C4-2B (cell line): ENCODE data around the gene PRR14.

Source experiments
- H3K27ac ChIP-seq: fragments of 450-650 bp; 2 replicates; pipeline ENCODE4 v1.5.1; 2017
- ZFX ChIP-seq: fragments of 450-650 bp; IDR thresholded peaks from 2 replicates; pipeline ENCODE4 v1.6.1; 2017
- TF ChIP-seq, protein P1 (sequence below): fragments of 450-650 bp; conservative IDR thresholded peaks from 2 replicates; pipeline ENCODE4 v1.5.1; 2017; ENCODE audit warnings: mild to moderate bottlenecking

The PRR14 gene

DNA sequence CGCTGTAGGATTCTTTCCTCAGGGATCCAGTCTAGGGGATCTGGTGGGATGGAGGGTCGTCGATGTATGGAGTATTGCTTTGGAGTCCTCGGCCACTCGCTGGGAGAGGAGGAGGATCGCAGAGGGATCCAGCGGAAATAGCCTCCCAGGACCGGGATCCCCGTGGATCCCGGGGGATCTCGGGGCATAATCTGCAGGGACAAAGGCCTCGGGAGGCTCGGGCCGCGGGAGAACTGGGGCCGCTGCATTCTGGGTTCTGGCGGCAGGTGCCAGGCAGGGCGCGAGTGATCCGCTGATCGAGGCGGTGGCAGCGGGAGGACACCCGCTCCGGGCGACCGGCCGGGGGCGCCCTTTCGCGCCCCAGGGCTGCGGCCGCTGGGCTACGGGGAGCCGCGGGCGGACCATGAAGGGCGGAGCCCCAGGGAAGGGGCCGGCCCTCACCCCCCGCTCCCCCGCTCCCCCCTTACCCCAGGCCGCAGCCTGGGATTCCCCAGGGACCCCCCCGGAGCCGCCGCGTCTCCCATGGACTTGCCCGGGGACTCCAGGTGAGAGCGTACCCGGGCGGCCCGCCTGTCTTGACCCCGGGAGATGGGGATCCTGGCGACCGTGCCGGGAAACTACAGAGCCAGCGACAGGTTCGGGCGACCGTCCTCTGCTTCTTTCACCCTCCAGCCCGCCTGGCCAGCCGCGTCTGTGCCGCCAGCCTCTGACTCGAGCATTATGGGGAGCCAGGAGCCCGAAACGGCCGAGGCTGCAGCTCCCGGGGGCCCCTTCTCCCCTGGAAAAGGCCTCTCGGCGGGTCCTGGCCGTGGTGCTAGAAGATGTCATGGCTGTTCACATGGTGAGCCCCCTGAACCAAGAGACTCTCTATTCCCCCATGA is 604 bp downstream of the PRR14 start:
- TF ChIP-seq, protein P1, sequence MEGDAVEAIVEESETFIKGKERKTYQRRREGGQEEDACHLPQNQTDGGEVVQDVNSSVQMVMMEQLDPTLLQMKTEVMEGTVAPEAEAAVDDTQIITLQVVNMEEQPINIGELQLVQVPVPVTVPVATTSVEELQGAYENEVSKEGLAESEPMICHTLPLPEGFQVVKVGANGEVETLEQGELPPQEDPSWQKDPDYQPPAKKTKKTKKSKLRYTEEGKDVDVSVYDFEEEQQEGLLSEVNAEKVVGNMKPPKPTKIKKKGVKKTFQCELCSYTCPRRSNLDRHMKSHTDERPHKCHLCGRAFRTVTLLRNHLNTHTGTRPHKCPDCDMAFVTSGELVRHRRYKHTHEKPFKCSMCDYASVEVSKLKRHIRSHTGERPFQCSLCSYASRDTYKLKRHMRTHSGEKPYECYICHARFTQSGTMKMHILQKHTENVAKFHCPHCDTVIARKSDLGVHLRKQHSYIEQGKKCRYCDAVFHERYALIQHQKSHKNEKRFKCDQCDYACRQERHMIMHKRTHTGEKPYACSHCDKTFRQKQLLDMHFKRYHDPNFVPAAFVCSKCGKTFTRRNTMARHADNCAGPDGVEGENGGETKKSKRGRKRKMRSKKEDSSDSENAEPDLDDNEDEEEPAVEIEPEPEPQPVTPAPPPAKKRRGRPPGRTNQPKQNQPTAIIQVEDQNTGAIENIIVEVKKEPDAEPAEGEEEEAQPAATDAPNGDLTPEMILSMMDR, result peak; percentile 90
- TF ChIP-seq ZFX, result no peak
- peak overlapping the region; percentile 81 for H3K27ac ChIP-seq

DNA sequence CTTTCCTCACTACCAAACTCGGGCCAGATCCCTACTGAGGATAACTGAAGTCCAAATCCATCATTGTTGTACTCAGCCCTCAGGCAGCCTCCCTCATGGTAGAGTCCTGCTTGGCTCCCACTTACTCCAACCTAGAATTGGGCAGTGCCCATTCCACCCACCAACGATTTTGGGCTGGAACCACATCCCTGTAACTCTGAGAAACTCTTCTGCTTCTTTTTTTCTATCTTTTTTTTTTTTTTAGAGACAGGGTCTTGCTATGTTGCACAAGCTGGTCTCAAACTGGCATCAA is 1.2 kb downstream of the PRR14 start:
- TF ChIP-seq, protein P1, result no peak
- no peak for TF ChIP-seq ZFX
- peak overlapping the region; percentile 81 for H3K27ac ChIP-seq

DNA sequence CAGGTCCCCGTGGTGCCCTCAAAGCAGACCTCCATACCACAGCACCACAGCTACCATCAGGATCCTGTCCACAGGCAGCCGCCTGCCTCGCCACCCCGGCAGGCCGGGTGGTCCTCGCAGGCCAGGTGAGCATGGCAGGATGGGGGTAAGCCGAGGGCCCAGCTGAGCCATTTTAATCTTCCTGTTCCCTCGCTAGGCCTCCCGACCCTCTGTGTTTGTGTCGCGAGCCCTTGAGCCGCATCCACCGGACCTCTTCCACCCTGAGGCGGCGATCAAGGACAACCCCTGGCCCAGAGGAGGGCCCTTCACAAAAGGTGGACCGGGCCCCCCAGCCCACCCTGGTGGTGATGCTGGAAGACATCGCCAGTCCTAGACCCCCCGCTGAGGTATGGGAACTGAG is 2.0 kb downstream of the PRR14 start:
- TF ChIP-seq, protein P1, result no peak
- TF ChIP-seq ZFX, result no peak
- H3K27ac ChIP-seq, result no peak overlapping the region

DNA sequence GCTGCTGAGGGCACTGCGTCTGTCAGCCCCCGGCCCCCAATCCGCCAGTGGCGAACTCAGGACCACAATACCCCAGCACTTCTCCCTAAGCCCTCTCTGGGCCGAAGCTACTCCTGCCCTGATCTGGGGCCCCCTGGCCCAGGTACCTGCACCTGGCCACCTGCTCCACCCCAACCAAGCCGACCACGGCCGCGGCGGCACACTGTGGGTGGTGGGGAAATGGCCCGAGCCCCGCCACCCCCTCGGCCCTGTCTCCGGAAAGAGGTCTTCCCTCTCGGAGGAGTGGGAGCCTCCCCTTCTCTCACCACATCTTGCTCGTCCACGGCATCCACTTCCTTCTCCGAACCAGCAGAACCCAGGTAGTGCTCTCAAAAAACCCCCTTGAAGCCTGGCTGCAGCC is 4.1 kb downstream of the PRR14 start:
- no peak overlapping the region for H3K27ac ChIP-seq
- TF ChIP-seq, protein P1, result no peak
- no peak for TF ChIP-seq ZFX

DNA sequence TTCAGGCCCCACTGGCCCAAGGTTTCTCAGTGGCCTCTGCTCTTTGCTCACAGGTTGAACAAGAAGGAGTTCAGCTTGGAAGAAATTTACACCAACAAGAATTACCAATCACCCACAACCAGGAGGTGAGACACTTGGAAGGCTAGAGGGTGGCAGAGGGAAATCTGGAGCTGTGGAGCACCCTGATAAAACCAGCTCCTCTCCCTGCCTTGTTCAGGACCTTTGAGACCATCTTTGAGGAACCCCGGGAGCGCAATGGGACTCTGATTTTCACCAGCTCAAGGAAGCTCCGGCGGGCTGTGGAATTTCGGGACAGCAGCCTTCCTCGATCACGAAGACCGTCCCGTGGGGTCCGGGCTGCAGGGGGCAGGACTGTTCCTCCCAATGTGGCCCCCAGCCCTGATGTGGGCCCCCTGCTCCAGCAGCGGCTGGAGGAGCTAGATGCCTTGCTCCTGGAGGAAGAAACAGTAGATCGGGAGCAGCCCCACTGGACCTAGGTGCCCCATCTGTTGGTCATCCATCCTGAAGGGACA is 5.1 kb downstream of the PRR14 start:
- no peak overlapping the region for H3K27ac ChIP-seq
- TF ChIP-seq ZFX, result no peak
- TF ChIP-seq, protein P1, result no peak

DNA sequence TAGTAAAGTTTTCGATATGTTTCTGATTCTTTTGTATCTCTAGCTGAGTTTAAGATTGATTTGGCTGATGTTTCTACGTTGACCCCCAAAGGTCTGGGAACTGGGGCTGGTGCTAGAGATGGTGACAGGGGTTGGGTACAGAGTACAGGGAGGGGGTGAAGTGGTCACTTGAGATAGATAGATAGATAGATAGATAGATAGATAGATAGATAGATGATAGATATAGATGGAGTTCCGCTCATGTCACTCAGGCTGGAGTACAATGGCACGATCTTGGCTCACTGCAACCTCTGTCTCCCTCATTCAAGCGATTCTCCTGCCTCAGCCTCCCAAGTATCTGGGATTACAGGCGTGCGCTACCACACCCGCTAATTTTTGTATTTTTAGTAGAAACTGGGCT is 5.6 kb downstream of the PRR14 start:
- peak overlapping the region; percentile 94 for H3K27ac ChIP-seq
- no peak for TF ChIP-seq ZFX
- TF ChIP-seq, protein P1, result no peak

DNA sequence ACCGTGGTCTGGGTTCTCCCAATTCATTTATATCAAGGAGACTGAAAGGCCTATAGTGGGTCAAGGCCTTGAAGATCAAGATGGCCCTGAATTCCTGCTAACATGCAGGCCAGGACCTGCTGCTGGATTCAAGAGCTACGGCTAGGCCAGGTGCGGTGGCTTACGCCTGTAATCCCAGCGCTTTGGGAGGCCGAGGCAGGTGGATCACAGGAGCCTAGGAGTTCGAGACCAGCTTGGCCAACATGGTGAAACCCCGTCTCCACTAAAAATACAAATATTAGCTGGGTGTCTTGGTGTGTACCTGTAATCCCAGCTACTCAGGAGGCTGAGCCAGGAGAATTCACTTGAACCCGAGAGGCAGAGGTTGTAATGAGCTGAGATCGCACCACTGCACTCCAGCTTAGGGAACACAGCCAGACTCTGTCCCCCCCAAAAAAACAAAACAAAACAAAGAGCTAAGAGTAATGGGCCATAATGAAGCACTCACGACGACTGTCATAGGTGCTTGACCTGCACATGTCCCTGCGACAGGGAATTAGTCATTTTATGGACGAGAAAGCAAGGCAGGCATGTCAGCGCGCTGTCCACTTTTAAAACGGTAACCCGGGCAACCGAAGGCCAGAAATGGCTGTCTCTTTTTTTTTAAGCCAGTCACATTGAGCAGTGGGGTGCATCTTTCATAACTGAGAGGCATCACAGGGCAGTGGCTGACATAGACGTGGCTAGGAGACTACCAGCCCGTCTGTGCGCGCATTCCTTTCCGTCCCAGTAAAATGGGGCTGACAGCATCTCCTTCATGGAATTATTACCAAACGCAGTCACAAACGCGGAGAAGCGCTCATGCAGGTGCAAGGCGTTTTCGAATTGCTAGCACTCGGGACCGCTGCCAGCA is 6.5 kb downstream of the PRR14 start:
- peak overlapping the region; percentile 94 for H3K27ac ChIP-seq
- TF ChIP-seq, protein P1, result no peak
- no peak for TF ChIP-seq ZFX
